Breast epithelium (tissue), 3 donors: Measurements from ENCODE around the gene NAPB.

Experiments
- CTCF ChIP-seq, 3 donors: fragments of 450-650 bp; IDR thresholded peaks; one replicate each; pipeline ENCODE4 v1.5.1; 2016 to 2017; ENCODE audit warnings: antibody characterized with exemption in 3 of 3, mild to moderate bottlenecking in 3 of 3, moderate library complexity in 3 of 3
- POLR2AphosphoS5 ChIP-seq, 3 donors: sonication (generic); formaldehyde crosslinking; IDR thresholded peaks; one replicate each; pipeline ENCODE4 v1.6.1; 2017; ENCODE audit warnings: antibody characterized with exemption in 3 of 3

GRCh38 chr20:23365390-23366165 is 55.7 kb downstream of the NAPB start:
- TF ChIP-seq CTCF (IDR thresholded peaks at IDR 0.05) (no peak), POLR2AphosphoS5 (IDR thresholded peaks at IDR 0.05) (no peak)
